NCI-H1092 treated with DMSO at 0.1 percent for 48 hours (cell line): Measurements from ENCODE around the gene POM121.
"Not testable (repeated sequence)": the region's sequence is repeated elsewhere in the genome, so short reads cannot be mapped to it uniquely, and the experiment has no call there.

Experiments
- DNase-seq: peaks from one replicate; lab custom pipeline; 2025; lab: John Stamatoyannopoulos, UW

Gene POM121

GRCh38 chr7:72997887-72998468, 73.1 kb downstream of the POM121 start:
- not testable (repeated sequence) for DNase-seq
